ENCODE measurements around the gene CLDND2.
"Not testable (repeated sequence)": the region's sequence is repeated elsewhere in the genome, so short reads cannot be mapped to it uniquely, and the experiment has no call there.

The CLDND2 gene, protein sequence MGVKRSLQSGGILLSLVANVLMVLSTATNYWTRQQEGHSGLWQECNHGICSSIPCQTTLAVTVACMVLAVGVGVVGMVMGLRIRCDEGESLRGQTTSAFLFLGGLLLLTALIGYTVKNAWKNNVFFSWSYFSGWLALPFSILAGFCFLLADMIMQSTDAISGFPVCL

DNA sequence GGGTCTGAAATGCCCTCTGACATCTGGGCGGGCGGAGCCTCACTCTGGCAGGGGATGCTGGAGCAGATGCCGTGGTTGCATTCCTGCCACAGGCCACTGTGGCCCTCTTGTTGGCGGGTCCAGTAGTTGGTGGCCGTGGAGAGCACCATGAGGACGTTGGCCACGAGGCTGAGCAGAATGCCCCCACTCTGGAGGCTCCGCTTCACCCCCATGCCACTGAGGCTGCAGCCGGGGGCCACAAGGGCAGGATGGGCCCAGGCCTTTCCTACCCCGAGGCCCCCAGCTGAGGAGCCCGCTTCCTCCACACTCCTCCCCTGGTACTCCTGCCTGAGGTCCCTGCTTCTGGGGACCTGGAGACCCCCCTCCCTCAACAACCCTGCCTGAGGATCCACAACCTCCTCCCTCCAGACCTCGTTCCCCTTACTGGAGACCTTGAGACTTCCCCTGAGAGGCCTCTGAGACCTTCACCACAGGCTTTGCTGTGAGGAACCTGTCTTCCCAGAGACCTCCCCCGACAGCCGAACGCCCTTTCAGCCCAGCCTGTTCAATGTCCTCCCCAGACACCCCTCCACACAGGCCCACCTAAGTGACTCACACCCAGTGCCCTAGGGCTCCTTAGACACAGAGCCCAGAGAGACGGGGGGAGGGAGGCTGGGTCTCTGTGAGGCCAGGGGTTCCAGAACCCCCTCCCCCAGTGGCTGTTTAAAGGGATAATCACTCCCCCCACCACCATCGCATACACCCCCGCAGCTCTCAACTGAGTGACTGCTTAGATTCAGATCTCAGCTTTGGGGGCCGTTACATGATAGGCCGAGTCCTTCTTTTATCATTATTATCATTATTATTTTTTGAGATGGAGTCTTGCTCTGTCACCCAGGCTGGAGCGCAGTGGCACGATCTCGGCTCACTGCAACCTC is at the start of gene CLDND2:
Gene CLDND2, minus strand, starts transcription at position 638 of the 917 bp plus-strand sequence. Its CDS starts 426 bp downstream, at position 212.
- peak; percentile 59 to 62 for DNase-seq

DNA sequence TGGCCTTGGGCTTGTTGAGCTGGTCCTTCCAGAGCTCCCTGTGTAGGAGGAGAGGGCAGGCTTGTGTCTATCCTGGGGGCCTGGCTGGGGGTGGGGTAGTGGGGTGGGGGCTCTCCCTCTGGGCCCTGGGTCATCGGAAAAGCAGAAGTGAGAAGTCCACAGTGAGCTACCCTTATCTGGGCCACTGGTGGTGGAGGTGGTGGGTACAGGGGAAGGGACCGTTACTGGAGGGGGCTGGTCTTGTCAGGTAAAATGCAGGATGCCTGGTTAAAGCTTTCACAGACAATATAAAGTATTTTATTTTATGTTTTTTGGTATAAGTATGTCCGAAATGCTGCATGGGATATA is 49.0 kb upstream of the CLDND2 start:
- no peak for DNase-seq

DNA sequence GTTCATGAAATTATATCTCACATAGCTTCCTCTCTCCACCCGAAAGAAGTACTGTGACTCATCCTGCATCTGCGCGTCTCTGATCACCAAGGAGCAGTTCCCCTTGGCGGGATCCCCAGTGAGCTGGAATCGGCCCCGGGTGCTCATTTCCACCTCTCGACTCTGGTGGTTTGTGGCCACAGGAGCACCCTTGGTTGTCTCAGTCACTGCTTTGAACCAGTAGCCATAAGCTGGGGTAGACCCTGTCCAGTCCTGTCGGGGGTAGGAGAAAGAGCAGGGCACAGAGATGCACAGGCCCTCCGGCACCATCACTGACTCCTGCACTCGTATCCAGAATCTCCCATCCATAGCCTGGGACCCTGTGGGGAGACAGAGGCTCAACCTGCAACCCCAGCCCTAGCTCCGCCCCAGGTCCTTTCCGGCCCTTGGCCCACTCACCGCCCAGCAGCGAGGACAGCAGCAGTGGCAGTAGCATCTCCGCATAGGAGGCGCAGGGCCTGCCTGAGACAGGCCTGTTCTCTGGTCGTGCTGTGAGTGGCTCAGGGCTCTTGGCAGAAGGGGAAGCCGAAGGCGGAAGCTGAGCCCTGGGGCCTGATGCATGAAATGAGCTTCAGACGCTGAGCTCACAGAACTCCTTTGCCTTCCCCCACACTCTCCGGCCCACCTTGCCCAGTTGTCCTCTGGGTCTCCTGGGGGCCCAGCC is 48.5 kb upstream of the CLDND2 start, which contains the start of gene SIGLEC10:
Gene SIGLEC10, minus strand, starts transcription at position 536 of the 703 bp plus-strand sequence. Its CDS starts 61 bp downstream, at position 475.
- peak; percentile 73 to 76 for DNase-seq

DNA sequence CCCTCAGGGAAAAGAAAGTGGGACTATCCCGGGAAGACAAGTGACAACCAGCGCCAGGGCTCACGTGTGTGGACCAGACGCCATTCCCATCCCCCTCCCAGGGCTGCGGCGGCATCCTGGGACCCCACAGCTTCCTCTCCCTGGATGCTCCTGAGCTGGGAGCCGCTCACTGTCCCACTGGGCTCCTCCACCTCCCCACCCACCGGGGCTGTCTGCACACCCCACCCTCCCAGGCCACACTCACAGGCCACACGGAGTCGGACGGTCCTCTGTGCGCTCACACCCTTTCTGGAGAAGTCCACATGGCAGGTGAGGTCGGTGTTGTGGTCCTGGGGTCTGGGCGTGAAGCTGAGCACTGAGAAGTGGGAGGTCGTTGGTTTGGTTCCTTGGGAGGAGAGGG is 47.6 kb upstream of the CLDND2 start:
- DNase-seq, result not testable (repeated sequence)

DNA sequence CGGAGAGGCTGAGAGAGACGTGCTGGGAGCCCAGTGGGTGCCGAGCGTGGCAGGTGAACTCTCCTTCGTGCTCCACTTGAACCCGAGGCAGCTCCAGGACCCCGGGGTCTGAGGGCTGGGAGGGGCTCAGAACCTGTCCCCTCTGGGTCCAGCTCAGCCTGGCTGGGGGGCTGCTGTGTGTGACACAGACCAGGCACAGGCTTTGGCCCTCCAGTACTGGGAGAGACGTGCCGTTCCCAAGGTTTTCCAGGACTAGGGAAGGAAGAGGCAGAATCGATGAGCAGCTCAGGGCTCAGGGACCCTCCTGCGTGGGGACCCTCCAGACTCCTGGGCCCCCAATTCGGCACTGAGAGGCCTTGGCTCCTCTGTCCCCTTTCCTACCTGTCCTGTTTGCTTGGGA is 46.4 kb upstream of the CLDND2 start:
- no peak for DNase-seq

DNA sequence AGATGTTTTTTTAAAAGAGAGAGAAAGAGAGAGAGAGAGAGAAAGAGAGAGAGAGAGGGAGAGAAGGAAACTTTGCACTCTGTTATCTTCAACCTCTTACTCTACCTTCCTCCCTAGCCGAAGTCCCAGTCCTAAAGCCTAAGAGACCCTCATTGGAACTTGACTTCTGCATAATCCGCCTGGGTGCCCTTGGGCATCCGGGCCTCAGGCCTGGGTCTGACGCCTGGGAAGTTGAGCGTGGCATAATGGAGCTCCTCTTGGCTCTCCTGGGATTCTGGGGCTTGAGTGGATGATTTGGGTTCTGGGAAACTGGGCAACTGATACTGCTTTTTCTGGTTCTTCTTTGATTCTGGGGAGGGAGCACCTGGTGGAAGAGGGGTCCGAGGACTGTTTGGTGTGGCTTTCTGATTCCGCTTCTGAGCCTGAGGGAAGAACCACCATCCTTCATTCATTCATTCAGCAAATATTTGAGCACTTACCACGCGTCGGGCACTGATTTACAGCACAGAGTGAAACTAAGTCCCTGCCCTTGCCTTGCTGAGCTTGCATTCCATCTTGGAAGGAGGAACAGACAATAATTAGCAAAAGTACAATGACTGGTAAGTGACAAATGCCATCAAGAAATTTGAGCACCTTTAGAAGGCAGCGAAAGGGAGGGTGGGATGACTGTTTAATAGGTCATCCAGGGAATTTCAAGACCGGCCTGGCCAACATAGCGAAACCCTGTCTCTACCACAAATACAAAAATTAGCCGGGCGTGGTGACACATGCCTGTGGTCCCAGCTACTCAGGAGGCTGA is 42.3 kb upstream of the CLDND2 start:
- DNase-seq, result no peak

DNA sequence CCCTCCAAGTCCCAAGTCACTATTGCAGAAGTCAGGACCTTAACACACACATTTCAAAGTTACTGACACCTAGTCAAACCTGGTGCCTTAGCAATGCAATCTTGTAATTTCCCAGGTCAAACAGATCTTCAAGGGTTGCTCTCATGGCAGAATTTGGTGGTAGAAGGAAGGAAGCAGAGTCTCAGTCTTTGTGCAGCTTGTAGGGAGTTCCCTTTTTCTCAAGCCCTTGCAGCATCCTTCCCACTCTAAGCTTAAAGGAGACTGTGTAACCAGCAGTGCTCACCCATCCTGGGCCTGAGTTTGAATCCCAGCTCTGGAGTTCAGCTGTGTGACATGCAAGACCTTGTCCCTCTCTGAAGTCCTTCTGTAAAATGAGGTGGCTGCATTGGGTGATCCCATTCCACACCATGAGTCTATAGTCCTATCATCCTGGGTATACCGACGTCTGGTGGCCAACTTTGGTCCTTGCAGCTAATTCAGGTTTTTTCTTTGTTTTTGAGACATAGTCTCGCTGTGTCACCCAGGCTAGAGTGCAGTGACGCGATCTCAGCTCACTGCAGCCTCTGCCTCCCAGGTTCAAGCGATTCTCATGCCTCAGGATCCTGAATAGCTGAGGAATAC is 38.8 kb upstream of the CLDND2 start:
- DNase-seq, result peak; percentile 42 to 51

DNA sequence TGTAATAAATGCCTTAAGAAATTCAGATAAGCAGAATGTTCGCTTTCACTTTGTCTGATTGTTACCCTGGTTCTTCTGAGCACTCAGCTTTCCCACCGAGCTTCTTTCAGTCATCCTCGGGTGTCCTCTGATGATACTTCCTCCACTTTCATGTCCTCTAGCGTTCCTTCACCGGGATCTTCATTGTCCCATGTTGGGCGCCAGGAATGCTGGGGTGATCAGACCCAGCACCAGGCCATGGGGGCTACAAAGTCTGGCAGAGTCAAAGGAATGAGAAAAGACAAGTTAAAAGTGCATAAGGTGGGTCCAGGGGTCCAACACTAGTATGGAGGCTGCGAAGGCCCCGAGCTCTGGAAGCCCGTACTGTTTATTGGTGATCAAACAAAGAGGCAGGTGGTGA is 33.3 kb upstream of the CLDND2 start:
- DNase-seq, result no peak

DNA sequence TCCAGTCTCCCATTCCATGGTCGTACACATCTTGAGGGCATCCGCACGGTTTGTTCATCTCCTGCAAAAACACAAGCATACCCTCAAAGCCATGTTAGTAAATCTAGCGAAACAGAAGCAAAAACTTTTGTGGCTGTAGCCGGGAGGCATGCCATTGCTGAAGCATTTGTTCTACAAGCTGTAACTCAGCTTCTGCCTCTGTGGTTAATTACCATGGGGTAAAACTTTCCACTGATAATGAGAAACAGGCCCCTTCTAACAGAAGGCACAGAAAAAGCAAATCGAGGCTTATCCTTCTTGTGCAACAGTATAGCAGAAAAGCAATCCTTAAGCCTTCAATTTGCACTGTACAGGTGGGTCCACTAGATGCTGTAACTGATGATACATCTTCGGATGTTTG is 31.1 kb upstream of the CLDND2 start:
- DNase-seq, result not testable (repeated sequence)

DNA sequence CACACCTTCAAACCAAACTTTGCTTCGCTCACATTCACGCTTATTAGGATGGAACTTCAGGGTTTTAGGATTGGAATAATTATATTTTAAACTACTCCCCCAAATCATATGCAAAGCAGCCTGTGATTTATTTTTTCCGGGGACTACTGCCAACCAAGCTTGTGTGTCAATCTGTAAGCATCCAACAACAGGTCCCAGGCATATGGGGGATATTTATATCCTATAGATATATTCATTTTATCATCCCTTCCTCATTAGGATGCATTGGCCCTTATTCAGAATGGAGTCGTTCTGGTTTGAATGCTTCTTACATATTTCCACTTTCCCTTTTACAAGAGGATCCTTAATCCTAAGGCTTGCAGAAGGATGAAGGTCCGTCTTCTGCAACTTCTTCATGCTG is 30.4 kb upstream of the CLDND2 start:
- DNase-seq, result no peak

DNA sequence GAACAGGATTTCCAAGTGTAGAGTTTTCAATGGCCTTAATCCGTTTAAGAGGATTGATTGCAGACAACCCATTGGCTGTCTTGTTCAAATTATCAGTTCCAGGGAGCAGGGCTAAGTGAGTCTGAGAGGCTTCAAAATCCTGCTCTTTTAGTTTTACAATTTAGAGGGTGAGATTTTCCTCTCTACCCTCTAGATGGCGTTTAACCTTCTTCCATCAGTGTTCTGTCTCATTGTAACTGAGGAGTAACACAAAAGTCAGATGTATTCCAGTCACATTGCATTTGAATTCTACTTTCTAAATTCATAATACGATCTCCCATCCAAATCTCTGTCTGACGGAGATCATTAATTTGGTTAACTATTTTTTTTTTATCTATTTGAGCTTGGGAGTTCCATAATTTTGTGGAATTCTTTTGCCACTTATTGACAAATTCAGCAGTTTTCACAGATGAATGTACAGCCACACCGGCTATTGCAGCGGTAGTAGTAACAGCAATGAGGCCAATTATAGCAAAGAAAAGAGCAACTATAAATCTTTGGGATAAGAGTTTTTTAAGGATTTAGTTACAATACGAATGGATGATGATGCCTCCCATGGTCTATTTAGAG is 29.4 kb upstream of the CLDND2 start:
- no peak for DNase-seq

DNA sequence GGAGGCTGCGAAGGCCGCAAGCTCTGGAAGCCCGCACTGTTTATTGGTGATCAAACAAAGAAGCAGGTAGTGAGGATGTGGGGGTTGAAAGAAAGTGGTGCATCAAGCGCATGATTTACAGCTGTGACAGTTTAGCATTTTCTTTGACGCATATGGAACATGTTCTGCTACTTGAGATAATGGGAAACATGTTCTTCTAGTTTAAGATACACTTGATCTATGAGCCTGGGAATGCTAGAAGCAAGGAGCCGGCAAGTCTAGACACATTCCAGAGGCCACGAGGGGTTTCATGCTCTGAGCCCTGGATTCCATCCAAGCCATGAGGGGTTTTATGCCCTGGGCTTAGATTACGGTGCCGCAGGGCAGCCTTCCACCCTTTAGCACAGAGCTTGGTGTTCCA is 28.6 kb upstream of the CLDND2 start:
- not testable (repeated sequence) for DNase-seq

DNA sequence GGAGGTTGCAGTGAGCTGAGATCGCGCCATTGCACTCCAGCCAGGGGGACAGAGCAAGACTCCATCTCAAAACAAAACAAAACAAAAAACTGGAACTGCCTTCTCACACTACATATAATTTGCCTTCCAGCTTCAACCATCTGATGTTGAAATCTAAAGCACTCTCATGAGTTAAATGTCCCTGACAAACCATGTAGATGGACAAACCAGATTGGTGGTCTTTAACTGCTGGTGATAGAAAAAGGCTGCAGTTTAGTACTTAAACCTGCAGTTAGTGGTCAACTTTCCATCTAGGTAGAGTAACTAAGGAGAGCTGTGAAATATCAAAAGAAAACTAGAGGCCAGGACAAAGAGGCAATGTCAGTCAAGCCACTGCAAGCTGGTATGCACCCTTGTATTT is 27.4 kb upstream of the CLDND2 start:
- no peak for DNase-seq

DNA sequence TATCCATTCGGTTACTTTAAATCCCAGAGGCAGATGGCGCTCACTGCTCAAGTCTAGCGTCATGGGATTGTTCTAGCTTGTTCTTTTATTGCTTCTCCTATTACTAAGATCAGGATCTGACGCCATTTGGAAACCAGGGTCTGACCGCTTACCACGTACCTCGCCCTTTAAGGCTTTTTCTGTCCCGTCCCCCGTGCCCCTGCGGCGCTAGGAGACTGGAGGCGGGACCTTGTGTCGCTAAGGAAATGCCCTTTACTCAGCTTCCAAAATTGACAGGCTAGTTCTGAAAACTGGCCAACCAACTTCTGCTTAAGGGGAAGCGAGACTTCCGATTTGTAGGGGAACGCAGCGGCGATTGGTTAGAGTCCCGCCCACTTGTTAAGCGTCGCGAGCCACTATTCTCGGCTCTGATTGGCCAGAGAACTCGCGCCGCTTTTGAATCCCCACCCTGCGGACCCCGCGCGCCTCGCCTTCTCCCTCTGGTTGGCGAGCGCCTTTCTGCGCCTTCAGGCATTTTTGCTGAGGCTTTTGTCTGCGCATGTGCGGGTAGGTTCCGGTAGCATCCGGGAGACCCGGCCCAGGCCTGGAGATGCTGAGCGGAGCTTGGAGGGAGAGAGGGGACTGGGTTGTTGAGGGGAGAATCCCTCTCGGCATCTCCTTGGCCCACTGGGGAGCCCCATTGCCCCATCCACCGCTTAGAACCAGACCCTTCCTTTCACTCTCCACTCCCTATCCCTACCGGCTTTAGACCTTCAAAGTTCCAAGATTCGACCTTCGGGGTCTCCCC is 25.4 kb upstream of the CLDND2 start:
- DNase-seq, result peak; percentile 96 to 97

DNA sequence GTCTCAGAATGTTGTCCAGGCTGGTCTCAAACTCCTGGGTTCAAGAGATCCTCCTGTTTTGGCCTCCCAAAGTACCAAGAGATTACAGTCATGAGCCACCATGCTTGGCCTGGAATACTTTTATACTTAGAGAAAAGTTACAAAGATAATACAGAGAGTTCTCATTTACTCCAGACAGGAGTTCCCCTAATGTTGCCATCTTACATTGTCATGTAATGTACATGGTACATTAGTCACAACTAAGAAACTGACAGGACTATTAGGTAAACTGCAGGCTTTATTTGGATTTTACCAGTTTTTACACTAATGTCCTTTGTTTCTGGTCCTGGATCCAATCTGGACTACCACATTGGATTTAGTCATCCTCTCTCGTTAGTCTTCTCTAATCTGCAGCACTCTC is 23.9 kb upstream of the CLDND2 start:
- DNase-seq, result no peak

DNA sequence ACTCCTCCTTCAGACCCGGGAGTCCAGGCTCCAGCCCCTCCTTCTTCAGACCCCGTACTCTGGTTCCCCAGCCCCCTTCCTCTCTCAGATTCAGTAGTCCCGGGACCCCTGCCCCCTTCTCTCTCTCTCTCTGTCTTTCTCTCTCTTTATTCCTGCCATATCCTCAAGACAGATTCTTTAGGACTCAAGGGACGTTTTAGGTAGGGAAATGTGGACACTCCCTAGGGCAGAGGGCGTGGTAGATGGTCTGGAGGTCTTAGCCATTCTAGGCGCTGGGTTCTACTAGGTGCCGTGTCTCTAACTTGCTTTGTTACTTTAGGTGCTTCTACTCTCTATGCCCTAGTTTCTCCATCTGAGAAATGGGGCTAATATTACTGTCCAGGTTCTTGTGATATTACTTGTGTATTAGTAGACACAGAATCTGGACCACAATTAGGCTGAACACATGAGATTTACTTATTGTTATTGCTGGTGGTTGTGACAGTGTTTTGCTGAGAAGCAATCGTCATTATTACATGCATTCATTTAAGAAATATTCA is 22.3 kb upstream of the CLDND2 start:
- no peak for DNase-seq

DNA sequence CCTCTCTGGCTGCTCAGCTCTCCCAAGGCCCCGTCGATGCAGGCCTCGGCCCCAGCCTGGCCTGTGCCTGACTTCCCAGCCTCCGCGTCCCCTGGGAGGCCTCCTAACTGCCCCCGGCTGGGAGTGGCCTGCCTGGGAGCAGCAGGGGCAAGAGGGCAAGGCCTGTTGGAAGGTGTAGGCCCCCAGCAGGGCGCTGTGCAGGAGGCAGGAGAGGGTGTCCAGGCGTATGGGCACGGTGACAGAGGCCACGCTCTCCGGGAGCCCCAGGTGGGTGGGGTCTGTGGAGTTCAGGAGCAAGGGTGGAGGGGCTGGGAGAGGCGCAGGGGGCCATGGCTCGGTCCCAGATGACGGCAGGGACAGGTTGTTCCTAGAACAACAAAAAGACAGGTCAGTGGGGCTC is 20.3 kb upstream of the CLDND2 start:
- no peak for DNase-seq

DNA sequence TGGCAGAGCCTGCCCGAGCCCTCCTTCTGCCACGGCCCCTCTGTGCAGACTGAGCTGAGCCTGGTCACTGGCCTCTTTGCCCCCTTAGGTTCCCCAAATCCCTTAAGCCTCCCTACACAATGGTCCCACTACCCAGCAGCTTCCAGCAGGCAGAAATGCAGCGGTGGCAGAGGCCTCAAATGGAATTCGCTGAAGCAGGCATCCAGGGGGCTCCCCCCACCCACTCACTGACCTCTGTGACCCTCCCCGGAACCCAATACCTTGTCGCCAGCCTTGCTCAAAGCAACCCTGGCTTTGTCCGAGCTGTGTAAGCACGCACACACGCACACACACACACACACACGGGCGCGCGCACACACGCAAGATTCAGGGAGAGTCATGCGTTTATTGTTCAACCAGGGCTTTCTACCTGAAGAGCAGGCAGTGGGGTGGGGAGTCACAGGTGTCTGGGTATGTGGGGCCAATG is 19.2 kb upstream of the CLDND2 start, which contains the start of gene LIM2:
Gene LIM2, minus strand, starts transcription at position 51 of the 466 bp plus-strand sequence. CDS start 531 bp downstream, outside the sequence.
- DNase-seq, result peak in 1 of 2 experiments; percentile 24

DNA sequence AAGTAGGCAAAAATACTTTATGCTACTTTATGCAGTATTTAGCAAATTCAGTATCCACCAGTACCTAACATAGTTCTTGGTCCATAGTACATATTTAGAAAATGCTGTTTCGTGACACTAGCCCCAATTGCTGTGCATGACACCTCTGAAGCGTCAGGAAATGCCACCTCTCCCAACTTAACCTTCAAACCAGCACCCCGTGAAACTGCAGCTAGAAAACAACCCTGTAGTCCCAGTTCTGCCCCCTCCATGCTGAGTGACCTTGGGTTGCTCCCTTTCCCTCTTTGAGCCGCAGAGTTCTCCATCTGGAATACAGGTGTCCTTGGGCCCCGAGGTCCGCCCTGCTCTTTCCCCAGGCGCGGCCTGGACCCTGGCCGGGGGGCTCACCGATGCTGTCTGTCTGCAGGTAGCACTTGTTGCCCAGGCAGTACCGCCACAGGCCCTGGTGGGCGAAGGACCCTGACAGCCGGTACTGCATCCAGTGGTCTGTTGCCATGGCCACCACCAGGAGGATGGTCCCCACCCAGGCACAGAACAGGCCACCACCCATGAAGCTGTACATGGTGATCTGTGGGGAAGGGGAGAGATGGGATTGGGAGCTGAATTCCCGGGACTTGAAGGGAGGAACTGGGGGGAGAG is 18.2 kb upstream of the CLDND2 start:
- peak in 1 of 2 experiments; percentile 13 for DNase-seq

DNA sequence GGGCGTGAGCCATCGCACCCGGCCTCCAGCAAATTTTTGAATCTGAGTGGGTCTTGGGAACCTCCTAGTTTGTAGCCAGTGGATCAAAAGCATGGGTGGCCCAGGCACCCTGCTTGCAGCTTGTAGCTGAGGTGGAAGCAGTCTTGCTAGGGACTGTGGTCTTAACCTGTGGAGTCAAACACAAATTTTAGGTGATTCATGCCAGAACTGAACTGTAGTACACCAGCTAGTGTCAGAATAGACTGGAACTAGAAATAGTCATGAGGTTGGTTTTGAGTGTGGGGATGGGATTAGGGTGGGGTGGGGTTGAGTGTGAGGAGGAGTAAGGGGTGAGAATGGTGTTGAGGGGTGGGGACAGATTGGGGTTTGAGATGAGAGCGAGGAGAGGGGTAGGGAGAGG is 13.2 kb upstream of the CLDND2 start:
- no peak for DNase-seq

Measured in activated T-cell treated with anti-CD3 and anti-CD28 coated beads, Interleukin-2, amount 50 U/mL, for 48 hours (primary cell).